ENCODE data around the gene TMIE. TPM values are rescaled to one million over a fixed set of nuclear protein-coding genes. Genes with fewer than 3 reads are reported as not detected.

TMIE gene
- total RNA-seq, 1 experiment from 2014 or later, result not detected

DNA sequence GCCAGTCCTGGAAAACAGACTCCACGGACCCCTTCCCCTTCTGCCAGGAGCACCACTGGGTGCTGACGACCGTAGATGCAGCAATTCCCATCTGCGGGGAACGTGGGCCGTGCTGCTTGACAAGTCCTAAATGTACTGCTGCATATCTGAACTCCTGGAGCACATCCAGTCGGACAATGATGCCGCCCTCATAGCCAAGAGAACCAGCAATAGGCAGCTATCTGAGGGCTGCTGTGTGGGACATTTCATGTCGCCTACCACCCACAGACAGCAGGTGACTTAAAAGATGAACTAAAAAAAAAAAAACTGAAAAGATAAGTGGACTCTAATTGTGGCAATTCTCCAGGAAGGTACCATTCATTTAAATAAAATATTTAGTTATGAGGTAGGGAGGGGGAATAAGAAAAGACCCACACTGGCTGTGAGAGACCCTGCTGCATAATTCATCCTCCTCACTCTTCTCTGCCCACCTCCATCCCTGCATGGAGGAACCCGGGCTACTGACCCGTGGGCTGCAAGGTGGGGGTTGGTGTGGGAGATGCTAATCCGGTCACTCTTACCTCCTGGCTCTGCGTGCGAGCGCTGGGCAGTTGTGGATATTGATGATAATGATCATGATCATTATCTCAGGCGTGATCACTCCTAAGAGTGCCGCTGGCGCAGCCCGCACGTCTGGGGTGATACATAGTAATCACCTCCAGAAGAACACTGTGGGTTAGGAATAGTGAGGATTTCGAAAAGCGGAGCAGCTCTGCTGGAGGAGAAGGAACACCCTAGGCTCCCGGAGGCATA is 36.0 kb upstream of the TMIE start:
- Histone ChIP-seq H3K9me3 (replicated peaks) (no peaks in the 10 kb centered on the region), H3K36me3 (no peaks in the 10 kb centered on the region), H3K4me1 (replicated peaks) (peaks cover 13% of the 10 kb centered on the region), H3K4me3 (no peak overlapping the region), H3K27me3 (replicated peaks) (no peaks in the 10 kb centered on the region), H3K27ac (no peak overlapping the region)
- peak in 1 of 2 experiments; percentile 30 for DNase-seq (ENCODE audit: low read depth in 1 of 2, low spot score in 2 of 2)

DNA sequence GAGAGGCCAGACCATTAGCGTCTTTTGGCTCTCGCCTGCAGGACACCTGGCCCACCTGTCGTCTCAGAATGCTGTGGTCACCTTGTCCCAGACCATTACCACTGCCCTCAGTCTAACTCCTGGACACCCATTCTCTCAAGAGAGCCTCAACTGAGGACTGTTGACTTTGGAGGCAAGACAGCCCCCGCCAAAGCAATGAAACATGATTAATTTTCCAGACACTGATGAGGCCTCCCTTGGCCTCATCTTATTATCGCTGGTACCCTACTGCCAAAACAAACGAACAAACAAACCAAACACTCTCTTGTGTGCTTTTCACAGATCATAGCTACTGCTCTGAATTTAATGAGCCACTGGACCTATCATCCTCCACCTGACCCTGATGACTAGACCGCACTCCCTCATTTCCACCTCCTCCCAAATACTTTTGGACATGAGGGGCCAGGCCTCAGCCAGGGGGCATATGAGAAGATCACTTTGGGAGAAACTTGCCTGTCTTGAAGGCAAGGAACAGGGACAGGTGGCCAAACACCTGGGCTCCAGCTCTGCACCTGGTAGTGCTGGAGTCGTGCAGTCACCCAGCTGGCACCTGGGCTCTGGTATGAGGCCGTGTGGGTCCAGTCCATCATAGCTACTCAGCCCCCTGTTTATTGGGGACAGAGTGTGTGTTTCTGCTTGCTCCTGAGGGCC is 35.3 kb upstream of the TMIE start:
- Histone ChIP-seq H3K9me3 (replicated peaks) (no peaks in the 10 kb centered on the region), H3K4me3 (no peak overlapping the region), H3K4me1 (replicated peaks) (peaks cover 13% of the 10 kb centered on the region), H3K27ac (no peak overlapping the region), H3K27me3 (replicated peaks) (no peaks in the 10 kb centered on the region), H3K36me3 (no peaks in the 10 kb centered on the region)
- DNase-seq (ENCODE audit: low read depth in 1 of 2, low spot score in 2 of 2), result peak in 1 of 2 experiments; percentile 13

DNA sequence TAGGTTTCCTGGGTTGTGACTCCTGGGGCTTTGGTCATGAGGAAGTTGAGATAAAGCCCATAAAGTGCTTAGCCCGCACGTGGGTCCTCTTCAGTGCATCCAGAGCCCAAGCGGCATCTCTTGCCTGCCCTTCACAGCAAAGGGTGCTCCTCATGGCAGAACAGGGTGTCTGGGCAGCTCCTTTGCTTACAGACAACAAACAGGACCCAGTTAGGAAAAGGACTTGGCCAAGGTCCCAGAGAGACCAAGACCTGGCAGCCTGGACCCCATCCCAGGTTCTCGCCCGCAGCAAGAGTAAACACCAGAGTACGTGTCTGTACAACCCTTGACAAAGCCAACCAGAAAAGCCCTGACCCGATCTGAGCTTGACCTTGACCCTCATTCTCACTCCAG is 34.7 kb upstream of the TMIE start:
- peak in 1 of 2 experiments; percentile 30 for DNase-seq (ENCODE audit: low read depth in 1 of 2, low spot score in 2 of 2)
- peaks cover 13% of the 10 kb centered on the region for H3K4me1 ChIP-seq (replicated peaks)
- no peaks in the 10 kb centered on the region for H3K9me3 ChIP-seq (replicated peaks)
- no peak overlapping the region for H3K4me3 ChIP-seq
- no peaks in the 10 kb centered on the region for H3K36me3 ChIP-seq
- H3K27ac ChIP-seq, result no peak overlapping the region
- H3K27me3 ChIP-seq (replicated peaks), result no peaks in the 10 kb centered on the region

DNA sequence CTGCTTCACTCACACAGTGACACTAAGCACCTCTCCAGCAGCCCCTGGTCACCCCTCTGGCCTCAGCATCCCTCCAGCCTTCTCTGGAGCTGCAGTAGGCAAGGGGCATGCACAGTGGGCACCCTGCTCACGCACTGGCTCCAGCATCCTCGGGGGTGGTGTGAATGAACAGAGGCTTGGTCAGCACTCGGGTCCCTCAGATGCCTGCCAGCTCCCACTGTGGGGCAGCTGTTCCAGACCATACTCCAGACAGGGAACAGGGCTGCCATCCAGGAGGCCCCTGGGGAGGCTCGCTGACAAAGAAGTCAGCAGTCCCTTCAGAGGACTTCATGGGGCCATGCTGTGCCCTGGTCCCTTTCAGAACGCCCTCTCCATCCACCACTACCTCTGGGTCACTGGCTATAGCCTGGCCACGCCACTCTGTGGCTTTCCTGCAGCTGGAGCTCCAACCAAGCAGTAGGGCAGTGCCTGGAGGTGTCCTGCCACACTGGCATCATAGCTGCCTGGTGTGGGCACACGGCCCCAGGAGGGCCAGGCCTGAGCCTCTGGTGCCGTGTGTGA is 34.1 kb upstream of the TMIE start:
- H3K4me1 ChIP-seq (replicated peaks), result peaks cover 13% of the 10 kb centered on the region
- no peaks in the 10 kb centered on the region for H3K9me3 ChIP-seq (replicated peaks)
- H3K27ac ChIP-seq, result no peak overlapping the region
- H3K4me3 ChIP-seq, result no peak overlapping the region
- no peaks in the 10 kb centered on the region for H3K36me3 ChIP-seq
- H3K27me3 ChIP-seq (replicated peaks), result no peaks in the 10 kb centered on the region
- DNase-seq (ENCODE audit: low read depth in 1 of 2, low spot score in 2 of 2), result peak in 1 of 2 experiments; percentile 34

DNA sequence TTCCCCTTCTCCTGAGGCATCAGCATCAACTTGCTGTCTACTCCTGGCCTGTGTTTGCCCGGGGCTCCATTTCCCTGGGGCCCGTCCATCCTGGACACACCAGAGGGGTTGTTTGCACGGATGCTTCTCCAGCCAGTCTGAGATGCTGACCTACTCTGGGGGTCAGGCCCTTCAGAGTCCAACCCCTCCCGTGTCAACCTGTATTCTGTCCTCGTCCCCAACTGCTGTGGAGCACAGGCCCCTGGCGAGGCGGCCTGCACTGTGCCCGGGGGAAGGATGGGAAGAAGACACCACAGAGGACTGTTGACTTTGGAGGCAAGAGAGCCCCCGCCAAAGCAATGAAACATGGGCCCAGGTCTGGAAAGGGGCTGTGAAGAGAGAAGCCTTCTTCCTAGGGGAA is 33.5 kb upstream of the TMIE start:
- H3K4me3 ChIP-seq, result no peak overlapping the region
- peak in 1 of 2 experiments; percentile 19 for DNase-seq (ENCODE audit: low read depth in 1 of 2, low spot score in 2 of 2)
- H3K4me1 ChIP-seq (replicated peaks), result peaks cover 11% of the 10 kb centered on the region
- H3K9me3 ChIP-seq (replicated peaks), result no peaks in the 10 kb centered on the region
- H3K27me3 ChIP-seq (replicated peaks), result no peaks in the 10 kb centered on the region
- no peak overlapping the region for H3K27ac ChIP-seq
- H3K36me3 ChIP-seq, result no peaks in the 10 kb centered on the region

DNA sequence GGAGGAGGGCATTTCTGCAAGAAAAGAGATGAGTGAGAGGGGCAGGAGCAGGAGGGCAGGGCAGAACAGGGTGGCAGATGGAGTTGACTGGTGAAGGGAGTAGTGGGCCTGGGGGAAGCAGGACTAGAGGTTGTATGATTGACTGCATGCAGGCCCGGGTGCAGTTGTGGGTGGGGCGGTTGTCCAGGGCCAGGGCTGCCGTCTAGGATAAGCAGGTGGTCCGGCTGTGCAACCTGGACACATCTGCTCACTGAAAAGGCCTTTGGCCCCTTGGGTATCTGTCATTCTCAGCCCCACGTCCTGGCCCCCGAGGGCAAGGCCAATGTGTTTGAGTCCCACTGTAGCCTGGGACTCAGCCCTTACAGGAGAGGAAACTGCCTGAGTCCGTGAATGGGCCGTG is 33.1 kb upstream of the TMIE start:
- Histone ChIP-seq H3K4me1 (replicated peaks) (peaks cover 6% of the 10 kb centered on the region), H3K27ac (no peak overlapping the region), H3K4me3 (no peak overlapping the region), H3K9me3 (replicated peaks) (no peaks in the 10 kb centered on the region), H3K27me3 (replicated peaks) (no peaks in the 10 kb centered on the region), H3K36me3 (no peaks in the 10 kb centered on the region)
- peak in 1 of 2 experiments; percentile 18 for DNase-seq (ENCODE audit: low read depth in 1 of 2, low spot score in 2 of 2)

DNA sequence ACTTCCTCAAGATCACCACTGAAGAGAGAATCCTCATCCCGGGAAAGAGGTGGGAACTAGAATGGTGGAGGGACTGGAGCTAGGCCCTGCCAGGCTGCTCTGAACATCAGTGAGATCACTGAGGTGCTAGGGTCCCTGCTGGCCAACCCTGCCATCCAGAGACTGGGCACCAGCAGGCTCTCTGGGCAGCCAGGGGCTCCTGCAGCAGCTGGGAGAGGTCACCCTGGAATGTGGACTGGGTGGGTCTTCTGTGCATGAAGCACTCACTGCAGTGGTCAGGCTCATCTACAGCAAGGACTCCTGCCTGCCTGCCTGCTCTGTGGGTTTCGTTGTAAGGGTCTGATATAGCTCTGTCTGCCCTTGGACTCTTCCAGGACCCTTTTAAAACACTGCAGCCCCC is 32.6 kb upstream of the TMIE start:
- Histone ChIP-seq H3K9me3 (replicated peaks) (no peaks in the 10 kb centered on the region), H3K4me3 (no peak overlapping the region), H3K27me3 (replicated peaks) (no peaks in the 10 kb centered on the region), H3K36me3 (no peaks in the 10 kb centered on the region), H3K27ac (no peak overlapping the region), H3K4me1 (replicated peaks) (peaks cover 1% of the 10 kb centered on the region)
- no peak for DNase-seq (ENCODE audit: low read depth in 1 of 2, low spot score in 2 of 2)

DNA sequence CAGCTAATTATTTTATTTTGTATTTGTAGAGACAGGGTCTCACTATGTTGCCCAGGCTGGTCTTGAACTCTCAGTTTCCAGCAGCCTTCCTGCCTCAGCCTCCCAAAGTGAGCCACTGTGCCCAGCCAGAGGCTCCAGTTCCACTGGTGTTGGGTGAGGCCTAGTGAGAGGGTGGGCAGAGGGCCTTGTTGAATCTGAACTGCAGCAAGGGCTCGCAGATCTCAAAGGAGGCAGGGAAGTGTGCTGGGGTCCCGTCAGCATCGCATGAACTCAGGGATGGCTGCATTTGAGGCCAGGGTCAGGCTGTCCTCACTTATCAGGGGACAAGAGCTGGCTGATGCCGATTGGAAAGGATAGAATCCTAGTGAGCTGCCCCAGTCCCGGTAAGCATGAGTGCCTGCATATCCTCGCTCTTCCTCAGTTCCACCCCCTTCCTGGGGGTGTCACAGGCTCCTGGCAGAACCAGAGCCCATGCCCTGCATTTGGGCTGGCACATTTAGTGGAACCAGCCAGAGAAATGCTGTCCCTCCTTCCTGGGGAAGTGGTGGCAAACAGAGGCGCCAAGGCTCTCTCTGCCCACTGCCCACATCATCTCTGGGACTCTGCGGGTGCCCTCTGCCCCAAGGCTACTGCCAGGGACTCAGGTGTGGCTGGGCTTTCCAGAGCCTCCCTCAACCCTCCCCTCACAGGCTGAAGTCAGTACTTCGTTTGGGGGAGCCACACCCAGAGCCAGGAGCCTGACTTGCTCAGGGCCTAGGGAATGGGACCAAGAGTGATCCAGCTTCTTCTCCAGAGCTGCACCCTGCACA is 31.8 kb upstream of the TMIE start:
- Histone ChIP-seq H3K4me1 (replicated peaks) (no peaks in the 10 kb centered on the region), H3K27ac (no peak overlapping the region), H3K36me3 (no peaks in the 10 kb centered on the region), H3K9me3 (replicated peaks) (no peaks in the 10 kb centered on the region), H3K4me3 (no peak overlapping the region), H3K27me3 (replicated peaks) (no peaks in the 10 kb centered on the region)
- DNase-seq (ENCODE audit: low read depth in 1 of 2, low spot score in 2 of 2), result peak in 1 of 2 experiments; percentile 23

DNA sequence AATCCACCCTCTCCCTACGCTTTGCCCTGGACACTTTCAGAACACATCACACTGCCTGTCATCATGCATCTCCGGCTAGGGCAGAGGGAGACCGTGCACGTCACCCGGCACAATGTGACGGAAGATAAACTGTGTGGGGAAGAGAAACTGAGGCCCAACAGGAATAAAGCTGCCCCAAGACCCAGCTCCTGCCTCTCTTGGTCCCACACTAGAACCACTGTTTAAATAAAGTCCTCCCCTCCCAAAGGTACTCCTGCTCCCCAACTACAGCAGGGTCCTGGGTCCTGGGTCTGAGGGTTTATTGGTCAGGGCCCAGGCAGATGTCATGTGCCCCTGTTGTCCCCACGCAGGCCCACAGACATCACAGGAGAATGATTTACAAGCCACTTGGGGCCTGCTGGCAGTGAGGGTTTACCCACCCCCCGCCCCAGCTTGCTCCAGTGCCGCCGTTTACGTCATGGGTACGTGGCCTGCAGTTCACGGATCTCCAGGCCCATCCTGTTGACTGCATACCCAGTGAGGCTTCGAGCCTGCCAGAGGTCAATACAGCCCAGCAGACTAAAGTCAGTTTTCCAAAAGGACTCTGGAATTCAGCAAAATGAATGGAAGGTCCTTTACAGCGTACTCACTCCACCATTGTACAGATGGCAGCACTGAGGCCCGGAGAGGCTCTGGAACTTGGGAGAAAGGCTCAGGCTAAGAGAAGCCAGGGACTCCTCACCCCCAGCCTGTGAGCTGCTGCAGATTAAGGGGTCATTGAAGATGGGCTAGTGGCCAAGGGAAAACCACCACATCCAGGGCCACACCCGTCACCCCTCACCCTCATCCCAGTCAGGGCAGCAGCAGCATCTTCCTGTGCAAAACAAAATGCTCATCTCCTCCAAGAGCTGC is 30.9 kb upstream of the TMIE start:
- Histone ChIP-seq H3K27ac (no peak overlapping the region), H3K27me3 (replicated peaks) (no peaks in the 10 kb centered on the region), H3K36me3 (no peaks in the 10 kb centered on the region), H3K4me3 (no peak overlapping the region), H3K4me1 (replicated peaks) (no peaks in the 10 kb centered on the region), H3K9me3 (replicated peaks) (no peaks in the 10 kb centered on the region)
- DNase-seq (ENCODE audit: low read depth in 1 of 2, low spot score in 2 of 2), result no peak

DNA sequence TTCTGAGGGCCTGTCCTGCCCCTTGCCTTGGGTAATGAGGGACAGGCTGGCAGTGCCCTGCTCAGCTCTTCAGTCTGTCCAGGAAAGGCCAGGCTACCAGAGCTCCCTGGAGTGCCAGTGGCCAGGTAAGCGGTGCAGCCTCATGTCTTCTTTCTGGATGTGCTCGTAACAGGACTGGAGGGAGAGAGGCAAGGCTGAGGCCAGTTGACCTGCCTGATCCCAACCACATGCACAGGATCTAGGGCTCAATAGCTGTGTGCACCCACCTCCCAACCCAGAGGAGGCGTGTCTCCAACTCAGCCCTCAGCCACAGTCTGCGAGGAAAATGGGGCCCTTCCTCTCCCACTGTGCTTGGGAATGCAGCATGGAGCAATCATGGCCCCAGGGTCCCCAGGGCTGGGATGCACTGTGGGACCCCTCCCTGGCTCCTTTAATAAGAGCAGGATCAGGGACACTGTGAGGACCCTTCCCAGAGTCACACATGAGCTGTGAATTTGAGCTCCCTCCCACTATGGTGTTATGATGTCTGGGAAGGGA is 30.2 kb upstream of the TMIE start:
- Histone ChIP-seq H3K27ac (no peak overlapping the region), H3K4me3 (no peak overlapping the region), H3K27me3 (replicated peaks) (no peaks in the 10 kb centered on the region), H3K9me3 (replicated peaks) (no peaks in the 10 kb centered on the region), H3K4me1 (replicated peaks) (no peaks in the 10 kb centered on the region), H3K36me3 (no peaks in the 10 kb centered on the region)
- no peak for DNase-seq (ENCODE audit: low read depth in 1 of 2, low spot score in 2 of 2)

DNA sequence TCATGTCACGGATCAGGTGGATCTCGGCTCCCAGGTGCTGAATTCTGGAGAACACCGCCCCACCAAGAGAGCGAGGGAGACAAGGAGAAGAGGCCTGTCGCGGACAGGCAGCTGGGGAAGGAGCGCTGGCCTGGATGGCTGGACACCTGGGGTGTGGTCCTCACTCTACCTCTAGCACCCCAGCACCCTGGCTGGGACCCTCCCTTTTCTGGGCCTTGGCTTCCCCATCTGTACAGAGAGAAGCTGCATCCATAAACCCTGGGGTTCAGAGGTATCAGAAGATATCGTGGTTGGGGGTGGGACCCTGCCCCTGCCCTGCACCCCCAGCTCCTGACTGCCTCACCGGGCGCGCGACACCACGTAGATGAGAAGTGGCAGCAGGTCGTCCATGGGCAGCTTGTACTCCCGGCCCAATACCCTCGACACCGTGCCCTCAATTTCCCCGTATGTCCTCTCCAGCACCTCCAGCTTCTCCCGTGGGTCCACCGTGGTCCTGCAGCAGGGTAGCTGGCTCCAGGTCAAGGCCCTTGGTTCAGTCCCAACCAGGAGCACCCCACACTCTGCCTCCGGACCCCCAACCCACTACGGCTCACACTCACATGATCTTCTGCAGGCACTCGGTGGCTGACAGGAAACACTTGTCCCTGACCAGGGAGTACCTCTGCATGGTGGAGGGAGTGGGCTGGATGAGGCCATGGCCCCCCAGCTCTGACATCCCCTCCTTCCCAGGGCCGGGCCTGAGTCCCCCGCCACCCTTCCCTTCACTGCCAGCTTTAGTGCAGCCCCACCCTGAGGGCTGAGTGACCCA is 29.4 kb upstream of the TMIE start:
- Histone ChIP-seq H3K9me3 (replicated peaks) (no peaks in the 10 kb centered on the region), H3K4me3 (no peak overlapping the region), H3K36me3 (no peaks in the 10 kb centered on the region), H3K27me3 (replicated peaks) (no peaks in the 10 kb centered on the region), H3K4me1 (replicated peaks) (no peaks in the 10 kb centered on the region), H3K27ac (no peak overlapping the region)
- DNase-seq (ENCODE audit: low read depth in 1 of 2, low spot score in 2 of 2), result no peak

DNA sequence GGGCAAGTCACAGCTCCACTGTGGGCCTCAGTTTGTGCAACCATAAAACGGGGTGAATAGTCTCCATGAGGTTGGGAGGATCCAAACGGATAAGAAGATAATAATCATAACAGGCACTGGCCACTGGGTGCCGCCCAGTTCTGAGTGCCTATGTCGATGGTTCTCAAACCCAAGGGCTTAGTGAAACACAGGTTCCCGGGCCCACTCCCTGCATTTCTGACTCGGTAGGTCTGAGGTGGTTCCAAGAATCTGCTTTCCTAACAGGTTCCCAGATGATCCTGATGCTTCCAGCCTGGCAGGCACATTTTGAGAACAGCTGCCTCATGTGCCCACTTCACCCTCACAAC is 28.9 kb upstream of the TMIE start:
- no peaks in the 10 kb centered on the region for H3K27me3 ChIP-seq (replicated peaks)
- H3K9me3 ChIP-seq (replicated peaks), result no peaks in the 10 kb centered on the region
- H3K4me3 ChIP-seq, result no peak overlapping the region
- no peak overlapping the region for H3K27ac ChIP-seq
- DNase-seq (ENCODE audit: low read depth in 1 of 2, low spot score in 2 of 2), result no peak
- H3K36me3 ChIP-seq, result no peaks in the 10 kb centered on the region
- H3K4me1 ChIP-seq (replicated peaks), result no peaks in the 10 kb centered on the region

Measured in SJSA1 (cell line).